Trophoblast cell (in vitro differentiated cells and primary cell): ENCODE measurements around the gene SMPD1.
A peak's percentile ranks its signal among the peaks of the same experiment; 100 is the strongest.

Experiments used
- DNase-seq, 2 donors: peaks; one replicate each; pipeline ENCODE4 v3.0.0-alpha.2; 2016
- H2AFZ ChIP-seq: 2 replicates; pipeline ENCODE4 v1.6.1; 2013; ENCODE audit warnings: low read length, moderate library complexity, mild to moderate bottlenecking; ENCODE audit not compliant: insufficient read depth, poor library complexity
- H2AK5ac ChIP-seq: 2 replicates; pipeline ENCODE4 v1.6.1; 2013; ENCODE audit warnings: mild to moderate bottlenecking, low read length
- H2BK120ac ChIP-seq: 2 replicates; pipeline ENCODE4 v1.6.1; 2013; ENCODE audit warnings: low read length, mild to moderate bottlenecking, moderate library complexity; ENCODE audit not compliant: insufficient read depth, poor library complexity
- H2BK12ac ChIP-seq: 2 replicates; pipeline ENCODE4 v1.6.1; 2013; ENCODE audit warnings: mild to moderate bottlenecking, low read length, moderate library complexity
- H2BK5ac ChIP-seq: 2 replicates; pipeline ENCODE4 v1.6.1; 2013; ENCODE audit warnings: low read length, low read depth, moderate library complexity, mild to moderate bottlenecking; ENCODE audit not compliant: poor library complexity
- H3K14ac ChIP-seq: 2 replicates; pipeline ENCODE4 v1.6.1; 2013; ENCODE audit warnings: mild to moderate bottlenecking, low read length
- H3K18ac ChIP-seq: 2 replicates; pipeline ENCODE4 v1.6.1; 2013; ENCODE audit warnings: mild to moderate bottlenecking, low read length
- H3K23ac ChIP-seq: 2 replicates; pipeline ENCODE4 v1.6.1; 2013; ENCODE audit warnings: low read length
- H3K27ac ChIP-seq: 2 replicates; pipeline ENCODE4 v1.5.1; 2013; ENCODE audit warnings: low read depth, mild to moderate bottlenecking, inconsistent platforms, low read length, moderate library complexity
- H3K27me3 ChIP-seq: 2 replicates; pipeline ENCODE4 v1.6.1; 2013; ENCODE audit warnings: inconsistent platforms, mild to moderate bottlenecking, low read length, moderate library complexity; ENCODE audit not compliant: insufficient read depth
- H3K36me3 ChIP-seq, 2 experiments: 1 replicate in 1 of 2; 2 replicates in 1 of 2; pipeline ENCODE4 v1.6.1; 2013; ENCODE audit warnings: low read length in 2 of 2, mild to moderate bottlenecking in 2 of 2, moderate library complexity in 1 of 2; ENCODE audit not compliant: insufficient read depth in 2 of 2, control insufficient read depth in 1 of 2
- H3K4ac ChIP-seq: 2 replicates; pipeline ENCODE4 v1.6.1; 2013; ENCODE audit warnings: low read depth, mild to moderate bottlenecking, low read length, moderate library complexity
- H3K4me1 ChIP-seq, 2 experiments: 1 replicate in 1 of 2; 2 replicates in 1 of 2; pipeline ENCODE4 v1.6.1; 2013; ENCODE audit warnings: low read length in 2 of 2, mild to moderate bottlenecking in 2 of 2, moderate library complexity in 1 of 2; ENCODE audit not compliant: insufficient read depth in 2 of 2, control insufficient read depth in 1 of 2
- H3K4me2 ChIP-seq: 2 replicates; pipeline ENCODE4 v1.6.1; 2013; ENCODE audit warnings: inconsistent platforms, mild to moderate bottlenecking, low read length, moderate library complexity
- H3K4me3 ChIP-seq: 2 replicates; pipeline ENCODE4 v1.5.1; 2013; ENCODE audit warnings: mild to moderate bottlenecking, low read depth, low read length, inconsistent platforms
- H3K79me1 ChIP-seq: one replicate; pipeline ENCODE4 v1.6.1; 2013; ENCODE audit warnings: low read length
- H3K79me2 ChIP-seq: 2 replicates; pipeline ENCODE4 v1.6.1; 2013; ENCODE audit warnings: low read length, mild to moderate bottlenecking; ENCODE audit not compliant: control insufficient read depth, insufficient read depth, poor library complexity
- H3K9ac ChIP-seq: 2 replicates; pipeline ENCODE4 v1.6.1; 2013; ENCODE audit warnings: mild to moderate bottlenecking, low read length
- H3K9me3 ChIP-seq: 2 replicates; pipeline ENCODE4 v1.6.1; 2013; ENCODE audit warnings: low read depth, mild to moderate bottlenecking, control low read depth, inconsistent platforms, low read length; ENCODE audit not compliant: insufficient read depth
- H4K12ac ChIP-seq: 2 replicates; pipeline ENCODE4 v1.6.1; 2013; ENCODE audit warnings: low read depth, mild to moderate bottlenecking, low read length, moderate library complexity
- H4K8ac ChIP-seq: 2 replicates; pipeline ENCODE4 v1.6.1; 2013; ENCODE audit warnings: low read depth, mild to moderate bottlenecking, low read length, moderate library complexity
- H4K91ac ChIP-seq: one replicate; pipeline ENCODE4 v1.6.1; 2013; ENCODE audit warnings: low read depth, mild to moderate bottlenecking, low read length, moderate library complexity
- WGBS: extraction: QIAGEN DNeasy Blood & Tissue Kit; methylation state at CpG from one replicate; pipeline ENCODE4 v1.1.7; 2013; ENCODE audit warnings: missing lambda C conversion rate; ENCODE audit not compliant: insufficient read length, insufficient coverage; ENCODE audit errors: extremely low coverage; 5-methylcytosine and 5-hydroxymethylcytosine counted together

SMPD1 gene

GRCh38 chr11:6417907-6418556 is 27.8 kb downstream of the SMPD1 start:
- Histone ChIP-seq H3K9me3 (no peaks in the 10 kb centered on the region), H2AFZ (no peak overlapping the region), H4K8ac (peak overlapping the region; percentile 93), H3K79me2 (peaks cover 6% of the 10 kb centered on the region), H3K14ac (no peak overlapping the region), H3K79me1 (peaks cover 8% of the 10 kb centered on the region), H3K4ac (no peak overlapping the region), H3K4me2 (peak overlapping the region; percentile 82), H3K9ac (no peak overlapping the region), H3K4me3 (peak overlapping the region; percentile 92), H3K18ac (no peak overlapping the region), H3K27me3 (peaks cover 4% of the 10 kb centered on the region), H3K4me1 (peaks cover 2 to 10% of the 10 kb centered on the region in 2 experiments), H2BK5ac (no peak overlapping the region), H4K12ac (no peak overlapping the region), H2BK120ac (no peak overlapping the region), H3K23ac (no peak overlapping the region), H3K36me3 (no peaks in the 10 kb centered on the region), H4K91ac (no peak overlapping the region), H3K27ac (no peak overlapping the region), H2AK5ac (no peak overlapping the region), H2BK12ac (no peak overlapping the region)
- DNase-seq, result no peak
- WGBS, result no CpG with 5 or more reads among the region's 7 CpGs

DNA sequence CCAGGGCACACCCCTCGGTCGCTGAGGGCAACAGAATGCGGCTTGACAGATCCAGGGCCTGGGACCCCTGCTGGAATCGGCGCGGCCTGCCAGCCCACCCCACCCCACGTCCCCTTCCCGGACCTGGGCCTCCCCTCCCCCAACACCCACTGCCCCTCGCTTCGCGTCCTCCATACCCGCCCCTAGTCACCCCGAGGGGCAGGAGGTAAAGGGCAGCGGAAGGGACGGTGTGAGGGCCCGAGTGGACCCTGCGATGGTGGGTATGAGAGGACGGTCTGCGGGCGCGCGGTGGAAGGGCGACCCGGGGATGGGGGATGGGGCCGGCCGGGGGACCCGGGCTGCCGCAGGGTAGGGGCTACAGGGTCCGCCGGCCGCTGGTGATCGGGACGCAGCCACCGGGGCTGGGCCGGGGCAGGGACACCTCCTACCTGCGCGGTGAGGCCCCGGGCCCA is 28.3 kb downstream of the SMPD1 start:
- peaks cover 6% of the 10 kb centered on the region for H3K79me2 ChIP-seq

GRCh38 chr11:6419009-6419631 is 28.8 kb downstream of the SMPD1 start, which contains the start of gene APBB1:
APBB1 (minus strand) TSS chr11:6419094; CDS start chr11:6411347, 7,747 bp downstream.
- Histone ChIP-seq H4K8ac (peak within 1 kb of the TSS; percentile 93), H3K36me3 (no peaks in the 10 kb centered on the region), H3K4ac (peak within 1 kb of the TSS; percentile 68), H3K79me2 (peaks cover 6% of the 10 kb centered on the region), H4K12ac (peak within 1 kb of the TSS; percentile 88), H3K79me1 (peaks cover 8% of the 10 kb centered on the region), H2BK5ac (peak within 1 kb of the TSS; percentile 51), H2BK12ac (peak within 1 kb of the TSS; percentile 20), H3K9ac (peak within 1 kb of the TSS; percentile 18), H2AK5ac (no peak within 1 kb of the TSS), H3K14ac (peak within 1 kb of the TSS; percentile 81), H3K27ac (no peak within 1 kb of the TSS), H3K4me2 (peak within 1 kb of the TSS; percentile 82), H3K9me3 (no peaks in the 10 kb centered on the region), H4K91ac (peak within 1 kb of the TSS; percentile 82), H3K4me1 (peaks cover 2 to 10% of the 10 kb centered on the region in 2 experiments), H2AFZ (peak within 1 kb of the TSS; percentile 99), H3K4me3 (peak within 1 kb of the TSS; percentile 92), H3K18ac (peak within 1 kb of the TSS; percentile 88), H3K27me3 (peaks cover 4% of the 10 kb centered on the region), H3K23ac (no peak within 1 kb of the TSS), H2BK120ac (peak within 1 kb of the TSS; percentile 85)
- peak in 1 of 2 donors; percentile 33 for DNase-seq
- no CpG with 5 or more reads among the region's 75 CpGs for WGBS

More for the DNA sequence above, 28.3 kb downstream of the SMPD1 start:
- H3K23ac ChIP-seq, result no peak overlapping the region
- no peak overlapping the region for H3K27ac ChIP-seq
- H3K4ac ChIP-seq, result peak overlapping the region; percentile 35
- WGBS, result no CpG with 5 or more reads among the region's 38 CpGs
- H3K27me3 ChIP-seq, result peaks cover 4% of the 10 kb centered on the region
- H4K12ac ChIP-seq, result peak overlapping the region; percentile 88
- peak overlapping the region; percentile 92 for H3K4me3 ChIP-seq
- no peak overlapping the region for H2AK5ac ChIP-seq
- H2AFZ ChIP-seq, result peak overlapping the region; percentile 99
- H3K4me2 ChIP-seq, result peak overlapping the region; percentile 82
- DNase-seq, result no peak
- no peaks in the 10 kb centered on the region for H3K36me3 ChIP-seq
- peak overlapping the region; percentile 71 for H3K14ac ChIP-seq
- H4K91ac ChIP-seq, result peak overlapping the region; percentile 65
- peak overlapping the region; percentile 68 for H2BK120ac ChIP-seq
- H3K9me3 ChIP-seq, result no peaks in the 10 kb centered on the region
- H3K4me1 ChIP-seq, result peaks cover 2 to 10% of the 10 kb centered on the region in 2 experiments
- peak overlapping the region; percentile 93 for H4K8ac ChIP-seq
- H3K79me1 ChIP-seq, result peaks cover 8% of the 10 kb centered on the region
- H2BK5ac ChIP-seq, result peak overlapping the region; percentile 51
- peak overlapping the region; percentile 88 for H3K18ac ChIP-seq
- H3K9ac ChIP-seq, result peak overlapping the region; percentile 15
- H2BK12ac ChIP-seq, result peak overlapping the region; percentile 20

DNA sequence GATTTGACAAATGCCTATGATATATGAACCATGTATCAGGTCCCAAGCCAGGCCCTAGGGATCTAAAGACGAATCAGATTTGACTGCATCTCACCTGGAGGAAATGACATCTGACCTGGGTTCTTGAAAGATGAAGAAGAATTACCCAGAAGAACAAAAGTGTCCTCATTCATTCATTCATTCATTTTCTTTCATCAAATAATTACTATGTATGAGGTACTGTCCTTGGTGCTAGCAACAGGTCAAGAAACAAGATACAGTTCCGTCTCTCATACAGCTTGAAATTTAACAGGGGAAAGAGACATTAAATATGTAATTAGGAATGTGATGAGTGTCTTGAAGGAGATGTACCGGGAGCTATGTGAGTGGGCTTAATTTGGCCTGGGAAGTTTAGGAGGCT is 30.4 kb downstream of the SMPD1 start:
- no peak overlapping the region for H3K23ac ChIP-seq
- H3K14ac ChIP-seq, result no peak overlapping the region
- H3K27ac ChIP-seq, result no peak overlapping the region
- no peak overlapping the region for H2BK12ac ChIP-seq
- no peak overlapping the region for H2BK120ac ChIP-seq
- no peaks in the 10 kb centered on the region for H3K9me3 ChIP-seq
- no peak overlapping the region for H3K9ac ChIP-seq
- no peak overlapping the region for H3K4me2 ChIP-seq
- H3K18ac ChIP-seq, result no peak overlapping the region
- no peak overlapping the region for H2AK5ac ChIP-seq
- H3K4ac ChIP-seq, result no peak overlapping the region
- peaks cover 6% of the 10 kb centered on the region for H3K79me2 ChIP-seq
- no peak overlapping the region for H4K8ac ChIP-seq
- H3K4me3 ChIP-seq, result no peak overlapping the region
- peaks cover 4% of the 10 kb centered on the region for H3K27me3 ChIP-seq
- no peak for DNase-seq
- H2AFZ ChIP-seq, result no peak overlapping the region
- no peak overlapping the region for H2BK5ac ChIP-seq
- no CpG with 5 or more reads among the region's 3 CpGs for WGBS
- H3K79me1 ChIP-seq, result peaks cover 8% of the 10 kb centered on the region
- H4K91ac ChIP-seq, result no peak overlapping the region
- H3K4me1 ChIP-seq, result peaks cover 2 to 5% of the 10 kb centered on the region in 2 experiments
- H4K12ac ChIP-seq, result no peak overlapping the region
- no peaks in the 10 kb centered on the region for H3K36me3 ChIP-seq
